Stimulated activated CD8-positive, alpha-beta memory T cell treated with anti-CD3 and anti-CD28 coated beads, Interleukin-4, amount 100 ng/mL, for 4 hours (primary cell): Measurements from ENCODE around the gene EFNA5.

Source experiments
- DNase-seq, 2 donors: peaks; one replicate each; pipeline ENCODE4 v3.0.0-alpha.2; 2020; ENCODE audit warnings: low read depth in 2 of 2, low spot score in 1 of 2

The EFNA5 gene

DNA sequence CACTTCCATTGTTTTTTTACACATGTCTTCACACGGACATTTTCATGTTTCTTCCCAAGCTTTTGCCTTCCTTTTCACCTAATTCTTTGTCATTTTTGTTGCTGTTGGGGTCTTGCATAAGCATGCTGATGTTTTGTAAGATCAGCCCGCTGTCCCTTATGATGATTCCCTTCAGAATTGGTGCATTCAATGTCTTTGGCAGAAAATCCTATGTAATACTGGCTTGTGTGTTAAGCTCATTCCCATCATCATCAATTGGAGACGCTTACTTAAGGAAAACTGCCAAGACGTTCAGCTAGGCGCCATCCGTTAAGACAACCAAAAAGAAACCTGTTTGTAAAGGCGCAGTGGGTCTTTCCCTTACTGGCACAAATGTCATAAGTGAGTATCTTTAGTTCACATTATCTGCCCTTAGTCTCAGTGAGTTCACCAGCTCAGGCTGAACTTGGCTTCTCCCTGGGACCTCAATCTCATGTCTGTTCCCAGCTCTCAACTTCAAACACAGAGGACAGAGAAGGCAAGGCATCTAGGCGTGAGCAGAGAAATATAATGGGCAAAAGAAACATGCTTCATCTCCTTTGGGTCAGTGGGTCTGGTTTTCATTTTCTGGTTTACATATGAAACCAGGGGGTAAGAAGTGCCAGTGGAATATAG is 97.9 kb downstream of the EFNA5 start:
- no peak for DNase-seq

GRCh38 chr5:107571621-107572536 is 98.9 kb downstream of the EFNA5 start:
- peak; percentile 65 to 81 for DNase-seq

GRCh38 chr5:107570805-107571531 is 99.8 kb downstream of the EFNA5 start:
- DNase-seq = no peak

DNA sequence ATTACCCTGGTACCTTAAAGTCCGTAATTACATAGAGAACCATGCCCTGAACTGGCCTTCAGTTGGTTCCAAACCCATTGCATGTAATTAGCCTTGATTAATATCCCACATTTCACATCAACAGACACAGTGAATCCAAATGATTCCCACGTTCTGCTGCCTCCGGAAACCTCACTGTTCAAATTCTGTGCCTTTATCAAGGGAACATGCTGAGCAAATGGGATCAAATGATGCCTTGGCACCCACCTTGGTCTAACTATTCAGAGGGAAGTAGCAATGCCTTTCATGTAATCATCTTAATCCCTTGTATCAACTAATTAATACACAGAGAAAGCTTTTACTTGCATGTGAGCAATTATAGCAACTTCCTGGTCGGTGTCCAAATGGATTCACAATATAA is 100.6 kb downstream of the EFNA5 start:
- DNase-seq = no peak

GRCh38 chr5:107567901-107568671 is 102.7 kb downstream of the EFNA5 start:
- no peak for DNase-seq

GRCh38 chr5:107566986-107567385 is 103.8 kb downstream of the EFNA5 start:
- no peak for DNase-seq

DNA sequence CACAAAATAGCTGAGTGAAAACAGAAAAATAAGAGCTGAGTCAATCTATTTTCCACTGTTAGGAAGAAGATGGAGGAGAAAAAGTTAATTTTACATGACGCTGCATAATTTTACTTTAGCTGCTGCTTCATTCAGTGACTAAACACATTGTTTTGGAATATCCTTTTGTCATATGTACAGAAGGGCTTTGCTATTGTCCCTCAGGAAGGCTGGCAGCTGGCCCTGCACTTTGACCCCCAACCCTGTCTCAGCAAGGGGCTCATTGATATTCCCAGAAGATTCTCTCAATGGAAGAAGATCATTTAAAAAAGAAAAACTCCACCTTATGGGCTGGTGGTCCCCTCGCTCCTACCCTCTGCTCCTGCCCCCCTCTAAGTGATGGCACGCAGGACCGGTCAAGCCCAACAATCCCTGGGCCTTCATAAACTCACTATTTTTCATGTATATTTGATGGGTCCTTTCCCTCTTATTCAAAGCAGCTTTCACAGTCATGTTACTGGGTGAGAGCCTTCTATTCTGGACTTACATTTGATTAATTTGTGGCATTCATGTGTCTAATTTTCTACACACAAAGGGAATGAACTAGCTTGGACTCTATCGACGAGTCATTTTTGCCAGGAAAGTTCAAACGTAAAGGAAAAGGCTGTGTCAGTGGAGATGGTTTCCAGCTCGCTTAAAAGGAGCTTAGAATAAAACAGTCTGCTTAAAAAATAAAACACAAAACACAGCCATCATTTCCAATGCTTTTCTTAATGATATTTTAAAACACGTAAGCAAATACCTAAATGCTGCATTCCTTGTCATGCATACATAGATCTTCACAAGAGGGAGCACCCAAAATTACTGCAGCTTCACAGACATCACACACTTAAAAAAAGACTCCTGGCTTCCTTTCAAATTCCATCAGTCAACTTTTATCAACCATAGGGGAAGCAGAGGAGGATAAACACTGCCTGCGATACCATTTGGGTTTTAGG is 104.7 kb downstream of the EFNA5 start:
- DNase-seq = no peak

GRCh38 chr5:107564931-107565372 is 105.8 kb downstream of the EFNA5 start:
- DNase-seq = no peak

- no peak for DNase-seq
Observed at GRCh38 chr5:107563959-107564544, 106.7 kb downstream of the EFNA5 start.

- DNase-seq = no peak
Observed at GRCh38 chr5:107560377-107560776, 110.4 kb downstream of the EFNA5 start.

GRCh38 chr5:107558823-107559375 is 111.8 kb downstream of the EFNA5 start:
- no peak for DNase-seq

DNA sequence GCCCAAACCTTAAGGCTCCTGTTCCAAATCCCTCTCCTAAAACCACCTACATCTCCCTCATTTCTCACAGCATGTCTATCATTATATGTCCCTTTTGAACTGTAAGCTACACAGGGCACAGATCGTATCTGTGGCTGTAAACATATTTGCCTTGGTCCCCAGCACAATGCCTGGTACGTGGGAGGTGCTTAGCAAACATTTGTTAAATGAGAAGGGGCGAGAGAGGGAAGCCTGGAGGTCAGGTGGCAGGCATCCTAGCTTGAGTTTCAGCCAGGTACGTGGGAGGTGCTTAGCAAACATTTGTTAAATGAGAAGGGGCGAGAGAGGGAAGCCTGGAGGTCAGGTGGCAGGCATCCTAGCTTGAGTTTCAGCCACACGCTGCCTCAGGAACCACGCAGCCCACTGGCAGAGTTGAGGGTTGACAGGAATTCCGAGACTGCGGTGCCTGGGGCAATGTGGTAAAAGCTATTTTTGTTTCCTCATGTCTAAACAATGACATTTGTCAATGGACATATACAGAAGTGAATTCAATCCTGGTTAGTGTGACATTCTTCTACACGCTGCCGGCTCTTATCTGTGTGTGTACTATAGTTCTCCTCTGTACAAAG is 113.6 kb downstream of the EFNA5 start:
- no peak for DNase-seq

- DNase-seq = no peak
Observed at GRCh38 chr5:107556575-107556974, 114.2 kb downstream of the EFNA5 start.

GRCh38 chr5:107555425-107556090 is 115.2 kb downstream of the EFNA5 start:
- DNase-seq = no peak

GRCh38 chr5:107554776-107555424 is 115.8 kb downstream of the EFNA5 start:
- no peak for DNase-seq

DNA sequence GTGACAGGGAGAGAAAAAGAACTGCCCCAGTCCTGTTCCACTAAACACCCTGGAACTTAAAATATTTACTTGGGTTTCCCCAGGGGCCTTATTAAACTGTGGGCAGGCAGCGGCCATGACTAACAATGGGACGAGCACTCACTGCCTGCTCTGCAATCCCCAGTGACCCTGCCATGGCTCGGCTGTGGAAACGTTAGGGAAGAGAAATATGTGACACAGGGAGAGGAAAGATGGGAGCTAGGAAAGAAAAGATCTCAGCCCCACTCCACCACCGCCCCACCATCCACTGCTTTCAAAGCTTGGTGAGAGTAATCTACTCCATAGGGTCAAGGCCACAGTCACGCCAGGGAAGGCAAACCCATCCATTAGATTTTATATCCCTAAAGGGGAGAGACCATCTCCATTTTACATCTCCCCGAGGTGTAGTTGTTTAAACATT is 117.6 kb downstream of the EFNA5 start:
- no peak for DNase-seq

DNA sequence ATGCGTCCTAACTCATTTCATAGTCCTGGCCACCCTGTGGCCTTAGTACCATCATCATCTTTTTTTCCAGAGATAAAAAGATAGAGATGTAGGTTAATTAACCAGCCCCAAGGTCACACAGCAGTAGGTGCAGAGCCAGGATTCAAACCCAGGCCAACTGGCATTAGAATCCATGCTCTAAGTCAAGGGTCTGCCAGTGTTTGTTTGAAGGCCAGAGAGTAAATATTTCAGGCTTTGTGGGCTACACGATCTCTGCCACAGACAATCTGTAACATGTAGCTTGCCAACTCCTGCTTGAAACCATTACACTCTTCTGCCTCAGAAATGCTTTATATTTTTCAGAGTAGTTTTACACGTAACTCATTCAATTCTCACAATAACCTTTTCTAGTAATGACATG is 119.6 kb downstream of the EFNA5 start:
- no peak for DNase-seq

- no peak for DNase-seq
Observed at GRCh38 chr5:107549567-107549966, 121.2 kb downstream of the EFNA5 start.
